Brain microvascular endothelial cell (primary cell): ENCODE results near the gene CCDC50.

Source experiments
- DNase-seq: peaks from one replicate; pipeline ENCODE4 v3.0.0-alpha.2; 2020
- H3K27ac ChIP-seq: fragments of 250-450 bp; sonication (Bioruptor Pico); 2 replicates; pipeline ENCODE4 v1.5.1; 2020; ENCODE audit warnings: mild to moderate bottlenecking, moderate library complexity
- H3K27me3 ChIP-seq: fragments of 250-450 bp; sonication (Bioruptor Pico); replicated peaks from 2 replicates; pipeline ENCODE4 v1.5.1; 2020; ENCODE audit warnings: mild to moderate bottlenecking
- H3K36me3 ChIP-seq: fragments of 250-450 bp; sonication (Bioruptor Pico); replicated peaks from 2 replicates; pipeline ENCODE4 v1.5.1; 2020; ENCODE audit warnings: mild to moderate bottlenecking
- H3K4me3 ChIP-seq: 2 replicates; pipeline ENCODE4 v1.5.1; 2011; ENCODE audit warnings: low read depth, mild to moderate bottlenecking, control low read depth, low read length, moderate library complexity
- CTCF ChIP-seq: IDR thresholded peaks from 2 replicates; pipeline ENCODE4 v1.5.1; 2011; ENCODE audit warnings: low read depth, mild to moderate bottlenecking, moderate library complexity, low read length, control low read depth, inconsistent platforms; ENCODE audit errors: missing control alignments
- in situ Hi-C: cut with HindIII; loops from 2 replicates; pipeline ENCODE4 v1.10.0; 2017; ENCODE audit warnings: low sequenced_read_pairs, low pct_ligation_motif_present

The CCDC50 gene

DNA sequence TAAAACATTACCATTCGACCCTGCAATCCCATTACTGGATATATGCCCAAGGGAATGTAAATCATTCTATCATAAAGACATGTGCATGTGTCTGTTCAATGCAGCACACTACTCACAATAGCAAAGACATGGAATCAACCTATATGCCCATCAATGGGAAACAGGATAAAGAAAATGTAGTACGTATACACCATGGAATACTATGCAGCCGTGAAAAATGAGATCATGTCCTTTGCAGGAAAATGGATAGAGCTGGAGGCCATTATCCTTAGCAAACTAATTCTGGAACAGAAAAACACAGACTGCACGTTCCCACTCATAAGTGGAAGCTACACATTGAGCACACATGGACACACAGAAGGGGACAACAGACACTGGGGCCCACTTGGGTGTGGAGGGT is 111.3 kb downstream of the CCDC50 start:
- TF ChIP-seq CTCF = no peak
- in situ Hi-C loops = no loop called here

DNA sequence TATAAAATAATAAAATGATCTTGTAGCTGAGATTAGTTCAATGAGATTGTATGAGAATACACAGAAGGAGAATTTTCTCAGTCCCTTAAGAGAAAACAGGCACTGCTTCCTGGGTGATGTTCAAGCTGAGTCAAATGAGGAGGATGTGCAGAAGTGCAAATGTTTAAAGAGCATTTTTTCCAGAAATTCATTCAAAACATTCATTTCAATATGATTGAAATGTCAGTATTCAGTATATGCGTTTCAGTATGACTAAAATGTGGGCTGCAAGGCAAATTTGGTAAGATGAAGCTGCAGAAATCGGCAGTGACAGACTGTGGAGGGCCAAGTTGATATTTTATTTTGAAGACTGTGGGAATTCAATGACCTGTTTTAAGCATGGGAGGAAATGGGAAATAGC is 112.5 kb downstream of the CCDC50 start:
- in situ Hi-C loops = no loop called here
- TF ChIP-seq CTCF = no peak
- H3K27me3 ChIP-seq = no peaks in the 10 kb centered on the region
- H3K4me3 ChIP-seq = no peak overlapping the region
- H3K36me3 ChIP-seq = no peaks in the 10 kb centered on the region
- no peak for DNase-seq
- H3K27ac ChIP-seq = no peak overlapping the region

More for the DNA sequence above, 111.3 kb downstream of the CCDC50 start:
- no peak for DNase-seq
- H3K36me3 ChIP-seq = no peaks in the 10 kb centered on the region
- no peak overlapping the region for H3K4me3 ChIP-seq
- no peaks in the 10 kb centered on the region for H3K27me3 ChIP-seq
- H3K27ac ChIP-seq = no peak overlapping the region

DNA sequence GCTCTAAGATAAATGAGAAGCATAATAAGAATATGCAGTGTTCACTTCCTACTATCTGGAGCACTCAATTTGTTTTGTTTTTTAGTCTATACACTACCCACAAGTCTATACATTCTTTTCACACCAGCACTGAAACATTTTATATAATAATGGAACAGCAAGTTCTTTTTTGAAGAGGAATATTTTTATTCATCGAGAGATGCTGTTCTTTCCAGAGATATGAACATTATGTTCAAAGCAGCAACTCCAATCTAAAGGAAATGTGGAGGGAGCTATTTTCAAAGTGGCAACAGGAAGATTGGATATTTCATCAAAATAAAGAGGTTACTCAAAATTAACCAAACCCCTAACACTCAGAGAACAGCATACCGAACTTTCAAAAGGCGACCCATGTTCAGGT is 115.4 kb downstream of the CCDC50 start:
- no peaks in the 10 kb centered on the region for H3K27me3 ChIP-seq
- no peak for DNase-seq
- no peak for TF ChIP-seq CTCF
- no peak overlapping the region for H3K4me3 ChIP-seq
- H3K36me3 ChIP-seq = no peaks in the 10 kb centered on the region
- in situ Hi-C loops = no loop called here
- H3K27ac ChIP-seq = no peak overlapping the region
